G401.6 (cell line): ENCODE data around the gene EOGT.

ENCODE experiments used
- FAIRE-seq: peaks from 2 replicates; lab custom pipeline; 2012; peaks lifted over from hg19 to GRCh38; lab: Jason Lieb, UNC

The EOGT gene

GRCh38 chr3:69013253-69014021, at the start of gene EOGT:
EOGT (minus strand) TSS chr3:69013684; CDS start chr3:69009846, 3,838 bp downstream.
- no peak for FAIRE-seq

GRCh38 chr3:69059688-69060087, 46.2 kb upstream of the EOGT start:
- no peak for FAIRE-seq

- no peak for FAIRE-seq
These were observed 45.4 kb upstream of the EOGT start for GRCh38 chr3:69058947-69059224.

GRCh38 chr3:69058180-69058946, 44.9 kb upstream of the EOGT start:
- FAIRE-seq = peak; percentile 30

- no peak for FAIRE-seq
These were observed 39.0 kb upstream of the EOGT start for GRCh38 chr3:69052472-69052898.

GRCh38 chr3:69051756-69052471, 38.4 kb upstream of the EOGT start, which contains the start of gene TMF1:
TMF1 (minus strand) TSS chr3:69052333; CDS start chr3:69052086, 247 bp downstream.
- peak; percentile 99 for FAIRE-seq

GRCh38 chr3:69048990-69049389, 35.5 kb upstream of the EOGT start:
- FAIRE-seq = no peak

GRCh38 chr3:69044608-69045007, 31.1 kb upstream of the EOGT start:
- no peak for FAIRE-seq

- no peak for FAIRE-seq
These were observed 20.0 kb upstream of the EOGT start for GRCh38 chr3:69033470-69033869.

- FAIRE-seq = no peak
These were observed 19.3 kb upstream of the EOGT start for GRCh38 chr3:69032737-69033136.

GRCh38 chr3:69032142-69032541, 18.7 kb upstream of the EOGT start:
- no peak for FAIRE-seq

- no peak for FAIRE-seq
These were observed 18.2 kb upstream of the EOGT start for GRCh38 chr3:69031635-69032034.

- FAIRE-seq = no peak
These were observed 7.4 kb upstream of the EOGT start for GRCh38 chr3:69020857-69021256.

GRCh38 chr3:69020424-69020823, 6.9 kb upstream of the EOGT start:
- FAIRE-seq = peak; percentile 98

- no peak for FAIRE-seq
These were observed 3.4 kb upstream of the EOGT start for GRCh38 chr3:69016901-69017300.

- no peak for FAIRE-seq
These were observed 2.6 kb upstream of the EOGT start for GRCh38 chr3:69016102-69016501.

GRCh38 chr3:69014022-69014580, 617 bp upstream of the EOGT start:
- FAIRE-seq = peak; percentile 31

GRCh38 chr3:69012800-69013252, 658 bp downstream of the EOGT start:
- no peak for FAIRE-seq

GRCh38 chr3:69012100-69012799, 1.2 kb downstream of the EOGT start:
- FAIRE-seq = no peak

- FAIRE-seq = no peak
These were observed 2.3 kb downstream of the EOGT start for GRCh38 chr3:69011096-69011730.
